G401 (cell line): Measurements from ENCODE around the gene KIAA1328. TPM values are rescaled to one million over a fixed set of nuclear protein-coding genes. Genes with fewer than 3 reads are reported as not detected.
"Not testable (repeated sequence)": the region's sequence is repeated elsewhere in the genome, so short reads cannot be mapped to it uniquely, and the experiment has no call there.

Source experiments
- DNase-seq: peaks from one replicate; pipeline ENCODE4 v3.0.0-alpha.2; 2015; ENCODE audit warnings: low spot score
- in situ Hi-C: cut with HindIII; loops from 2 replicates; pipeline ENCODE4 v1.10.0; 2016; ENCODE audit warnings: low sequenced_read_pairs, mixed read lengths
- total RNA-seq: library from RNA; depleted of rRNA; stranded (reverse); fragments of >200 nt; shearing (Covaris generic); gene quantifications from 2 replicates; pipeline ENCODE4 v1.2.3, GENCODE V29; 2014

KIAA1328 gene
- total RNA-seq, 1 experiment from 2014 or later: 3.8 TPM

GRCh38 chr18:36871801-36872200 is 42.9 kb downstream of the KIAA1328 start:
- in situ Hi-C loops: no loop called here
- no peak for DNase-seq

DNA sequence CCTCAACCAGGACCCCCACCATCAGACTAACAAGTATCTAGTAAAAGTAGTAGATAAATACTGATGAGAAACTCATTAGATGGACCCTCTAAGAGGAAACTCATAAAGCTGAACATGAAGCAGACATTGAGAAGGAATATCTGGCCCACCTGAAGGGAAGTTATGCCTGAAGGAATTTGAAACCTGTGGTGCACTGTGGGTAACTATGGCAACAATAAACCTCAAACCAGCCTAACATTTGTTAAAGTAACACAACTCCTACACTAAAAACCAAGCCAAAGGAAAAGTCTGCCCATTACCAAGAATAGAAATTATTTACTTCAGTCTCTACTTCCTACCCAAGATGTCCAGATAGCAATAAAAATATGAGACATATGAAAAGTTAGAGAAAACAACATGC is 43.4 kb downstream of the KIAA1328 start:
- DNase-seq: no peak
- in situ Hi-C loops: no loop called here

- DNase-seq, in situ Hi-C loops: not testable (repeated sequence)
Observed at GRCh38 chr18:36873826-36874225, 44.9 kb downstream of the KIAA1328 start.

GRCh38 chr18:36879796-36880195 is 50.9 kb downstream of the KIAA1328 start:
- in situ Hi-C loops, DNase-seq: not testable (repeated sequence)

- in situ Hi-C loops: no loop called here
- no peak for DNase-seq
Observed at GRCh38 chr18:36885981-36886380, 57.1 kb downstream of the KIAA1328 start.

DNA sequence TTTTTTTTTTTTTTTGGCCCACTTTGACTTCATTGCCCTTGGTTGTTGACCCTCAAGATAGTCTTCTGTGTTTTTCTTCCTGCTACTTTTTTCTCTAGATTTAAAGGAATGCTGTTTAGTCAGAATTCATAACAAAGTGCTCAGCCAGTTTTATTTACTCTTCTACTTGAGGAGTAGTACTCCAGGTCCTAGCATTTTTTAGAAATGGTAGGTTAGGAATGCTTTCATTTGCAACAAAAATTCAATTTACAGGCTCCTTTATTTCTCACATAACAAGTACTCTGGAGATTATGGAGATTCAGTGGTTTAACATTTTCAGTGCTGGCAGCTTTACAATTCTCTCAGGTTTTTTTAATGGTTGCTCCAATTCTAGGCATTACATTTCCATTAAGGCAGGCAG is 58.2 kb downstream of the KIAA1328 start:
- in situ Hi-C loops: no loop called here
- DNase-seq: no peak

DNA sequence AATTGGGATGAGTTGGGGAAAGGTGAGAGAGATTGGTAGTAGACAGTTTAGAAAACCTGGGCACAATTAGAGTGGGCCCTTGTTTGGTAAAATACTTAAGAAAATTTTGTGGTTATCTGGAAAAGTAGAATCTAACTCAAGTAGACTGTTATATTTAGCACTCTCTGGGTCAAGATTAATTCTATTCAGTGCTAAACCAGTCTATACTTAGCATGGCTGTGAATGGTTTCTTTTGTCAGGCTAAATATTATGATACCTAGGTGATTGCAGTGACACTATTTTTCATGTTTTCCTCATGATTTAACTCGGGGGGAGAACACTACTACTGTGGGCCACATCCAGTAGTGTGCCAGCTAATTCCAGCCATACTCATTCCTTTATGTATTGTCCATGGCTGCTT is 58.9 kb downstream of the KIAA1328 start:
- in situ Hi-C loops: no loop called here
- DNase-seq: no peak

GRCh38 chr18:36888778-36889177 is 59.9 kb downstream of the KIAA1328 start:
- DNase-seq: no peak
- in situ Hi-C loops: no loop called here

DNA sequence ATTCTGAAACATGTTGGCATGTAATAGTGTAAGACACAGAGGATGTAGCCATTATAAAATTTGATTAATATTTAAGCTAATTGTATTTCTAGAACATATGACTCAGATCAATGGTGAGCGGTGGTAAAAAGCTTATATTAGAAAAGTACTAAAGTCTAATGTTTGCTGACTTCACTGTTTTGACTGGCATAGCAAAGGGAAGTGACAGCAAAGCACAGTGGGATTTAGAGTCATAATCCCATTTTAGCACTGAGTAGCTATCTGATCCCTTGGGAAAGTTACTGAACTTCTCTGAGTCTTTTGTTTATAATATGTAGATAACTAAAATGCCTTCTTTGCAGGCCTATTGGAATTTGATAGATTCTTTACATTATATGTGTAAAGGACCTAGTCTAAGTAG is 60.4 kb downstream of the KIAA1328 start:
- DNase-seq: no peak
- in situ Hi-C loops: no loop called here

DNA sequence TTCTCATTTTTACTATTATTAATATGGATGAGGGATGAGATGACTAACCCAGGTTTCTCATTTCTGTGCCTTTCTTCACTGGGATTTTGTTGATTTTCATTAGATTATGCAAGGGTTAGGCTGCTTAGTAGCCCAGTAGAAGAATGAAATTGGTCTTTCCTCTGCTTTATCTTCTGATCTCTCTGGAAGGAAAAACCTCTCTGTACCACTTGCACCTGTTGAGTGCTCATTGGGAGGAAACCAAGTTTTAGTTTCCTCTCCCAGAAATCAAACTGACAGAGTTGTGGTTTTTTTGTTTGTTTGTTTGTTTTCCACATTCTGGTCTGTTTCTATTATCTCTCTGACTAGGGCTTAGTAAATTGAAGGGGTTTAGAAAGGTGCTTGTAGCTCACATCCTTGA is 60.8 kb downstream of the KIAA1328 start:
- no peak for DNase-seq

GRCh38 chr18:36890598-36890997 is 61.7 kb downstream of the KIAA1328 start:
- DNase-seq: no peak
- in situ Hi-C loops: no loop called here

More for the DNA sequence above, 60.8 kb downstream of the KIAA1328 start:
- in situ Hi-C loops: no loop called here

DNA sequence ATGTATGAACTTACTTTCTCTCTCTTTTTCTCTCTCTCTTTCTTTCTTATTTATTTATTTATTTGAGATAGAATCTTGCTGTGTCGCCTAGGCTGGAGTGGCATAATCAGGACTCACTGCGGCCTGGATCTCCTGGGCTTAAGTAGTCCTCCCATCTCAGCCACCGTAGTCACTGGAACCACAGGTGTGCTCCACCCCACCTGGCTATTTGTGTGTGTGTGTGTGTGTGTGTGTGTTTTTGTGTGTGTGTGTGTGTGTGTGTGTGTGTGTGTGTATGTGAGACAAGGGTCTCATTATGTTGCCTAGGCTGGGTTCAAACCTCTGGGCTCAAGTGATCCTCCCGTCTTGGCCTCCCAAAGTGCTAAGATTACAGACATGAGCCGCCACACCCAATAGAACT is 64.3 kb downstream of the KIAA1328 start:
- DNase-seq: no peak
- in situ Hi-C loops: no loop called here

DNA sequence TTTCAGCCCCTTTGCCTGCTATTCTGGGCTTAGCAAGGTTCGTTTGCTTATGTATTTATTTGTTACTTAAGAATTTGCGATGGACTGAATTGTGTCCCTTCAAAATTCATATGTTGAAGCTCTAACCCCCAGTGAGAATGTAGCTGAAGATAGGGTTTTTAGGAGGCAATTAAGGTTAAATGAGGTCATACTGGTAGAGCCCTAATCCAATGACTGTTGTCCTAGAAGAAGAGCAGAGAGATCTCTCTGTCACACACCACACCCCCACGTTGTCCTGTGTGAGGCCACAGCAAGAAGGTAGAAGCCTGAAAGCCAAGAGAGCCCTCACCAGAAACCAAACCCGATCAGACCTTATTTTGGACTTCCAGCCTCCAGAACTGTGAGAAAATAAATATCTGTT is 66.7 kb downstream of the KIAA1328 start:
- no peak for DNase-seq
- in situ Hi-C loops: no loop called here

- DNase-seq: no peak
- in situ Hi-C loops: no loop called here
Observed at GRCh38 chr18:36897253-36897652, 68.3 kb downstream of the KIAA1328 start.

DNA sequence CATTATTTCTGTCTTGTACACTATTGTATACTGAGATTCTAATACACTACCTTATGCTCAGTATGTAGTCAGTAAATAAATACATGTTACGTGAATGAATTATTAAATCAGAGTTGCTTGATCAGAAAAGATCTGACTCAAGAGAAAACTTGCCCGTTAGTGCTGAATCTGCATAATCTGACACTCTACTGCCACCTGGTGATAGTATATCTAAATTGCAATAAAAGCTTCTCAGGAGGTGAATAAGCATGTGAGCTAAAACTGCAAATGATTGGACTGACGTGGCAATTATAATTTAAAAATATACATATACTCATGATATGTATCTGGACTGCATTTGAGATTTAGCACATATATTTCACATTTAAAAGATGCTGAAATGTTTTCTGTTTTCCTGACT is 70.4 kb downstream of the KIAA1328 start:
- in situ Hi-C loops: no loop called here
- no peak for DNase-seq

DNA sequence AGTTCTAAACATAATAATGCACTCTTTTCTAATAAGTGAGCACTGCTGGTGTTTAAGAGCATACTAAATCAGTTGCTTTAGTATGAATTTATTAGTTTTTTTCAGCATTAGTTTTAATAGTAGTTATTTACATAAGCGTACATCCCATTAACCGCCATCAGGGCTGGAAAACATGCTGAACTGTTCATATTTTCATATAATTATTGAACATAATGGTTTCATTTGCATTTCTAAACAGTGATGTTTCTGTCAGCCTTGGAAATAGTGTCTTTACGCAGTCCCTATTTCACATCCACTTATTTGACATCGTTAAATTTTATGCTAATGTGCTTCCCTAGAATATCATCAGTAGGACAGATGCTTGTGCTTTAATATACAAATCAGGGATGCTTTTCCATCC is 71.5 kb downstream of the KIAA1328 start:
- DNase-seq: no peak
- in situ Hi-C loops: no loop called here

DNA sequence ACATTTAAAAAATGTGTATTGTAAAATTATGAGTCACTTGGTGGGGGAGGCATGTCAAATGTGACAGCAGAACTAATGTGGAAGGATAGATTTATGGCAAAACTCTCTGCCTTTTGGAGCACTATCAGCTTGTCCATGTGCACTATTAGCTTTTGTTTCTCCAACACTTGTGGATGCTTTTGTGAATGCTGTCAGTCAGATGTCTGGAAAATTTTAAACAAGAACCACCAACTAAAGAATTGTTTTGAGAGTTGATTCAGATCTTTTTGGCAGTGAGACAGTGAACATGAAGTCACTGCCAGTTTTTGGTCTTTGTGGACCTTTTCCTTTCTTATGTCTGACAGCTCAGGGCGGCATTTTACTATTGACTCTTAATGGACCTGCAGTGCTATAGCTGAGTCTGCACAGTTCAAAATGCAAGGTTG is 72.4 kb downstream of the KIAA1328 start:
- in situ Hi-C loops: no loop called here
- DNase-seq: no peak

GRCh38 chr18:36903215-36903928 is 74.4 kb downstream of the KIAA1328 start:
- in situ Hi-C loops: no loop called here
- DNase-seq: no peak

DNA sequence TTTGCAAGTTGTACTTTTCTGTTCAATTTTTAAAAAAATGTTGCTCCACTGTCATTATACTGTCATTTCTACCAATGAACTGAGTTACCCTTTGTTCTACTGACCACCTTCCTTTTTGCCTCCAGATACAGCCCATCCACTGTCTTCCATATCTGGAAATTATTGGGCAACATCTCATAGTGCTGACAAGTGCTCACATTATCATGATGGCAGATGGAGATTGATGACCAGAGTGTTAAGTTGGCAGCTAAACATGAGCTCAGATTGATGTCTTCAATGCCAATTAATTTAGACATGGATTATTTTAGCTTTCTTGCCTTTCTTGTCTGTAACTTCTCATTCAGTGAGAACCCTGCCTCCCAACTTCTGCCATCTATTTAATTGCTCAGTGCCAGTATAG is 76.6 kb downstream of the KIAA1328 start:
- in situ Hi-C loops: no loop called here
- DNase-seq: no peak

DNA sequence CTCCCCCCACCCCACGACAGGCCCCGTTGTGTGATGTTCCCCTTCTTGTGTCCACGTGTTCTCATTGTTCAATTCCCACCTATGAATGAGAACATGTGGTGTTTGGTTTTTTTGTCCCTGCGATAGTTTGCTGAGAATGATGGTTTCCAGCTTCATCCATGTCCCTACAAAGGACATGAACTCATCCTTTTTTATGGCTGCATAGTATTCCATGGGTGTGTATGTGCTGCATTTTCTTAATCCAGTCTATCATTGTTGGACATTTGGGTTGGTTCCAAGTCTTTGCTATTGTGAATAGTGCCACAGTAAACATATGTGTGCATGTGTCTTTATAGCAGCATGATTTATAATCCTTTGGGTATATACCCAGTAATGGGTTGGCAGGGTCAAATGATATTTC is 80.4 kb downstream of the KIAA1328 start:
- DNase-seq, in situ Hi-C loops: not testable (repeated sequence)

GRCh38 chr18:36912887-36913286 is 84.0 kb downstream of the KIAA1328 start:
- in situ Hi-C loops: no loop called here
- no peak for DNase-seq
